NCI-H2196 (cell line): Measurements from ENCODE around the gene ALDH7A1.
"Not testable (repeated sequence)": the region's sequence is repeated elsewhere in the genome, so short reads cannot be mapped to it uniquely, and the experiment has no call there.

Experiments
- DNase-seq: peaks from one replicate; lab custom pipeline; 2025; ENCODE audit not compliant: unreplicated experiment; lab: John Stamatoyannopoulos, UW

ALDH7A1 gene

DNA sequence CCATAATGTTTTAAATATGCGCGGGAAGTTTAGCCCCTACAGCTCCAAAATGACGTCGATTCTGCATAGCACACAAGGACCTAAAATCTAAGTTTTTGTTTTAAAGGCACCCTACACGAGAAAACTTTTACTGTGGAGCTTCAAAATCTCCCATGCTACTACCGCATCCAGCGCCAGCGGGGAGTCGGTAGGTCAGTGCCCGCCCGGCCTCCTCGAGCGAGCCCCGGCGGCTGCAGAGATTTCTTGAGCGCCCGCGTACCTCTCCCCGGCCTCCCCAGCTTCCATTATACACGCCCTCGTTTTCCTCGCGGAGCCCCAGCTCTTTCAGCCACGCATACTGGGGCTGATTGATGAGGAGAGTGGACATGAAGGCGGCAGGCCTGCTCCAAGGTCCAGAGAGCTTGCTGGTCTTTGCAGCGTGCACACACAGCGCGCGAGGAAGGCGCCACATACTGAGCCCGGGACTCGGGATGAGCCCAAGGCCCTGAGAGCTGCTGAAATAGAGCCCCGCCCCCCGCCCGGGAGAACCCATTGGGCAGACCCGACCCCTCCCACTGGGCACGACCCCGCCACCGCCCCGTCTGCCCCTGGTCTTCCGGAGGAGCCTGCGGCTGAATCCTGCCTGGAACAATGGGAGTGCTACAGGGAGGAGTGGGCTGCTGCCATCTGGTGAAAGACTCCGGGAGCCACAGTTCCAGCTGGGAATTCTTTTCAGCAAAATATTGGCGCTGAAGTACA is at the start of gene ALDH7A1:
Gene ALDH7A1 (minus strand): TSS at position 472 of the 738 bp plus-strand sequence. CDS start 21 bp downstream, at position 451.
- no peak for DNase-seq

DNA sequence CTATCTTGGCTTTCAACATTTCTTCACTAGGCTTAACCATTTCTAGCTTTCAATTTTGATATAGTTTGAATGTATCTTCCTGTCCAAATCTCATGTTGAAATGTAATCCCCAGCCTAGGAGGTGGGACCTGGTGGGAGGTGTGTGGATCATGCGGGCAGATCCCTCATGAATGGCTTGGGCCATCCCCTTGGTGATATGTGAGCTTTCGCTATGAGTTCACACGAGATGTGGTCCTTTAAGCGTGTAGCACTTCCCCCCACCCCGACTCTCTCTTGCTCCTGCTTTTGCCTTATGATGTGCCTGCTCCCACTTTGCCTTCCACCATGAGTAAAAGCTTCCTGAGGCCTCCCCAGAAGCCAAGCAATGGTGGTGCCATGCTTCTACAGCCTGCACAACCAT is 46.4 kb upstream of the ALDH7A1 start:
- no peak for DNase-seq

DNA sequence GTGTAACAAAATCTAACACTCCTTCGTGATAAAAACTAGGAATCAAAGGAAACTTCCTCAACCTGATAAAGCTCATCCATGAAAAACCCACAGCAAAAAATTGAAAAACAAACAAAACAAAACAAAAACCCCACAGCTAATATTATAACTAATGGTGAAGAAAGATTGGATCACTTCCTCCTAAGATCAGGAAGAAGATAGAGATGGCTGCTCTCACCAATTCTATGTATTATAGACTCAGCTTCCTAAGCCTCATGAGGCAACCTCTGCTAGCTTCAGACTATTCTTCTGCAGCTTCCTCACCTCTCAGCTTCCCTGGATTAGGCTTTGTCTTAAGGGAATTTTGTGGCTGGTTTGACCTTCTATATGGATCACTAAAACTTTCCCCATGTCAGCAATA is 45.8 kb upstream of the ALDH7A1 start:
- no peak for DNase-seq

DNA sequence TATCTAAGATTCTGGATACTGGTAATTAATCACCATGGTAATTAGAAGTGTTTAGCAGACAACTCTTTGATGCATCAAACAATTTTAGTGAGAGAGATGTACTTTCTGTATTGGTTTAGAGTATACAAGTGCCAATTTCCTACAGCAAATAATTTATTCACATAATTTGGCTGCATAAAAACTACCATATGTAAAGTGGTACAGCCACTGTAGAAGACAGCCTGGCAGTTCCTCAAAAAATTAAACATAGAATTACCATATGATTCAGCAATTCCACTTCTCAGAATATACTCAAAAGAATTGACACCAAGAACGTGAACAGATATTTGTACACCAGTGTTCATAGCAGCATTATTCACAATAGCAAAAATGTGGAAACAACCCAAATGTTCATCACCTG is 41.9 kb upstream of the ALDH7A1 start:
- DNase-seq, result no peak

DNA sequence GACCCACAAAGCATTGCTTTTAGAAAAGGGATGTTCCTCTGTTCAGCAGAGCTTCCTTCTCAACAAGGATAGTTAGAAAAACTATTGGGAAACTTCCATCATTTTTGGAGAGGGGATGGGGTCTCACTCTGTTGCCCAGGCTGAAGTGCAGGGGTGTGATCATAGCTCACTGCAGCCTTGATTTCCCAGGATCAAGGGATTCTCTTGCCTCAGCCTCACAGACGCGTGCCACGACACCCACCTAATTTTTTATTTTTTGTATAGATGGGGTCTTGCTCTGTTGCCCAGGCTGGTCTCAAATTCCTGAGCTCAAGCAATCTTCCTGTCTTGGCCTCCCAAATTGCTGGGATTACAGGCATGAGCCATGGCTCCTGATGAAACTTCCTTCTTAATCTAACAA is 40.6 kb upstream of the ALDH7A1 start:
- no peak for DNase-seq

DNA sequence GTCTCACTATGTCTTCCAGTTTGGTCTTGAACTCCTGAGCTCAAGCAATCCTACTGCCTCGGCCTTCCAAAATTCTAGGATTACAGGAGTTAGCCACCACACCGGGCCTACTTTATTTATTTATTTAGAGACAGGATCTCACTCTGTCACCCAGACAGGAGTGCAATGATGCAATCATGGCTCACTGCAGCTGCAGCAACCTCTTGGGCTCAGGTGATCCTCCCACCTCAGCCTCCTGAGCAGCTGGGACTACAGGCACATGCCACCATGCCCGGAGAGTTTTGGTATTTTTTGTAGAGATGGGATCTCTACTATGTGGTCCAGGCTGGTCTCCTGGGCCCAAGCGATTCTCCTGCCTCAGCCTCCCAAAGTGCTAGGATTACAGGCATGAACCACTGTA is 38.5 kb upstream of the ALDH7A1 start:
- DNase-seq, result no peak

DNA sequence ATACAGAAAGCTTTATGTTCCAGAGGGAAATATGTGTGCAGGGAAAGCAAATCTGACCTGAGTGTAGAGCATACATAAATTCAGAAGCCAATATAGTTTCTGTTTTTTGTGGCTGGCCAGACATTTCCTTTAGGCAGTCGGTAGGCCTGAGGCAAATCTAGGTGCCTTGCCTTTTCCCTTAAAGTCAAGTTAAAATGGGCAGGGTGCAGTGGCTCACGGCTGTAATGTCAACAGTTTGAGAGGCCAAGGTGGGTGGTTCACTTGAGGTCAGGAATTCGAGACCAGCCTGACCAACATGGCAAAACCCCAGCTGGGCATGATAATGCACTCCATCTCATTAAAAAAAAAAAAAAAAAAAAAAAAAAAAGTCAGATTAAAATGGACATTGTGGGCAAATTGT is 36.9 kb upstream of the ALDH7A1 start:
- DNase-seq, result no peak

DNA sequence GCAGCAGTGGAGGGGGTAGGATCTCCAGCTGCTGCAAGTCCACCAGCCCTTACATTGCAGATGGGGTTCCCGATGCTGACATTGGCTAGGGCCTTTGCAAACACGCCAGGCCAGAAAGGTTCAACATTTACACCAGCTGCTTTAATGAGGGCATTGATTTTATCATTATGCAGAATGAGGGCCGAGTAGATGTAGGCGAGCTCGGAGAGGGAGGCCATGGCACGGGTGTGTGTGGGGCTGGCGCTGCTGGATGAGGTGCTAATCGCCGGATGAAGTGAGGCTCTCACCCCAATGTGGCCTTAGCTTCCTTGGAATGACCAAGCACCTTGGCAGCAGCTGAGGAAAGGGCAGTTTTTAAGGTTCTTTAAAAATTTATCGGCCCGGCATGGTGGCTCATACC is 33.1 kb upstream of the ALDH7A1 start:
- no peak for DNase-seq

DNA sequence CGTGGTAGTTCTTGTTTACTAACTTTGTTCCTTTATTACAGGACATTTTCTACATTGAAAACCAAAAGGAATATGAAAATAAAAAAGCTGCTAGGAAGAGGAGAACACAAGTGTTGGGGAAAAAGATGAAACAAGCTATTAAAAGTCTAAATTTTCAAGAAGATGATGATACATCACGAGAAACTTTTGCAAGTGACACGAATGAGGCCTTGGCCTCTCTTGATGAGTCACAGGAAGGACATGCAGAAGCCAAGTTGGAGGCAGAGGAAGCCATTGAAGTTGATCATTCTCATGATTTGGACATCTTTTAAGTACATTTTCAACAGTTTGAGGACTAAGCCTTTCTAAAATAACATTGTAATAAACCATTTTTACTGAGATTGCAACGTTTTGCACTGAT is 29.5 kb upstream of the ALDH7A1 start:
- no peak for DNase-seq

DNA sequence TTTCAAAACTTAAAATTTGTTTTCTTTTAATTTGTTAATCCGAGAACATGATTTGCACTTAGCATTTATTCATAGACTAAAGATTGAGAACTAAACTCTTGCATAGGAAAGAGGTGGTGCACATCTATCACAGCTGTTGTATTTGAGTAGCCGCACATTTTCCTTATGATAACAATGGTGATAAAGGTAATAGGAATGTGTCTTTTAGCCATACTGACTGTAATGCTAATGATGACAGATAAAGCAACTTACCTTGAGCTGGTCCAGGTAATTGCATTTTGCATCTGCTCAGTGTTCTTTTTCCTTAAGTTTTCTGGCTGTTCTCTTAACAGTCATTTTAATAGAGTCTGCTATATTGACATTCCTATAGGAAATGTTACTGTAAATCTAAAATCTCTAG is 24.8 kb upstream of the ALDH7A1 start:
- DNase-seq, result no peak

DNA sequence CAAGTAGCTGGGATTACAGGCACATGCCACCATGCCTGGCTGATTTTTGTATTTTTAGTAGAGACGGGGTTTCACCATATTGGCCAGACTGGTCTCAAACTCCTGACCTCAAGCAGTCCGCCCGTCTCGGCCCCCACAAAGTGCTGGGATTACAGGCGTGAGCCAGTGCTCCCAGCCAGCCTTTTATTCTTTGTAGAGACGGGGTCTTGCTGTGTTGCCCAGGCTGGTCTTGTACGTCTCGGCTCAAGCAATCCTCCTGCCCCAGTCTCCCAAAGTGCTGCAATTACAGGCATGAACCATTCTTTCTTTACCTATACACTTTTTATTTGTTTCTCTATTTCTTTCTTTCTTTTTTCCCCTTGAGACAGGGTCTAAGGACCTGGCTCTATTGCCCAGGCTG is 22.6 kb upstream of the ALDH7A1 start:
- DNase-seq, result not testable (repeated sequence)

DNA sequence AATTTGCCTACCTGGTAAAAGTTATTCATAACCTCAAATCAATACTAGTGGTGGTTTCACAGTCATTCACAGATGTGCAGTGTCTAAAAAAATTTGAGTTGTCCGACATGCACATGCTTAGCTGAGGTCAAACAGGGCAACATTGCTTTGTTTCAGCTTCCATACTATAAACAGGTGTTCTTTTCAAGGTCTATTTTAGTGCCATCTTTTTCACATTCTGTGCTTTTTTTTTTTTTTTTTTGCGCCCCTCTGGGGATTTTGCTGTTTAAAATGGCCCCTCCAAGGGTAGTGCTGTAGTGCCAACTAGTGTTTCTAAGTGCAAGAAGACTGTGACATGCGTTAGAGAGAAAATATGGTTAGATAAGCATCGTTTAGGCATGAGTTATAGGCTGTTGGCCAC is 20.3 kb upstream of the ALDH7A1 start:
- DNase-seq, result no peak

DNA sequence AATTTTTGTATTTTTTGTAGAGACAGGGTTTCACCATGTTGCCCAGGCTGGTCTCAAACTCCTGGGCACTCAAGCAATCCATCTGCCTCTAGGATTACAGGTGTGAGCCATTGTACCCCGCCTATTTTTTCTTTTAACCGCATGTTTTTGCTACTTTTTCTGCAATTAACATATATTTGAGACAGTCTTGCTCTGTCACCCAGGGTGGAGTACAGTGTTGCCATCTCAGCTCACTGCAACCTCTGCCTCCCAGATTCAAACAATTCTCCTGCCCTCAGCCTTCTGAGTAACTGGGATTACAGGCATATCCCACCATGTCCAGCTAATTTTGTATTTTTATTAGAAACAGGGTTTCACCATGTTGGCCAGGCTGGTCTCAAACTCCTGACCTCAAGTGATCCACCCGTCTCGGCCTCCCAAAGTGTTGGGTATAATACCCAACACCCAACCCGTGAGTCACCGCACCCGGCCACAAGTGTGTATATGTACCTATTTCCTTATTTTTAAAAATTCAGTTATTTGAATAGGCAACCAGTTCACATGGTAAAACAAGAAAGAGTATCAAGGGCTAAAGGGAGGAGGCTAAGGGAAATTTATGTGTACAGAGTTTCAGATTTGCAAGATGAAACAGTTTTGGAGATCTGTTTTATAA is 19.0 kb upstream of the ALDH7A1 start:
- DNase-seq, result no peak

DNA sequence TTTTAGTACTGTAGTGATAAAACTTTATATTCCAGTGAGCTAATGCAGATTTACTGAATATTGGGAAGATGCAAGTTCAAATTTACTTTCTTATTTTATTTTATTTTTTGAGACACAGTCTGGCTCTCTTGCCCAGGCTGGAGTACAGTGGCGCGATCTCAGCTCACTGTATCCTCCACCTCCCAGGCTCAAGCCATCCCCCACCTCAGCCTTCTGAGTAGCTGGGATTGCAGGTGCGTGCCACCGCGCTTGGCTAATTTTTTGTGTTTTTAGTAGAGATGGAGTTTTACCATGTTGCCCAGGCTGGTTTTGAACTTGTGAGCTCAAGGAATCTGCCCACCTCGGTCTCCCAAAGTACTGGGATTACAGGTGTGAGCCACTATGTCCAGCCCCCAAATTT is 15.6 kb upstream of the ALDH7A1 start:
- no peak for DNase-seq

DNA sequence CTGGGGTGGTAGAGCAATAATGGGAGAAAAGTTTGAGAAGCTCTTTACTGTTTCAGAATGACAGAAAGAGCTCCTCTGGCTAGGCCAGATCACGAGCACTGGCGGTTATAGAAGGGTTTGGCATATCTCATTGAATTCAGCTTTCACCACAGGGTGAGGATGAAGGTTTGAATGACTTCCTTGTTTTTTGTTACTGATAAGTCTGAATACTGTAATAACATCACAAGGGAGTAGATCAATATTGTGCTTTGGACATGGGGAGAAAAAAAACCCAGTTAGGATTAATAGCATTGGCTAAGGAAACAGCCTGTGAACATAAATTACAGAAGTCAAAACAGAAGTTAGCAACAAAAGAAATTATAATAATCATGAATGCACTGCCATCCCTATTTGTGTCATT is 15.1 kb upstream of the ALDH7A1 start:
- no peak for DNase-seq

DNA sequence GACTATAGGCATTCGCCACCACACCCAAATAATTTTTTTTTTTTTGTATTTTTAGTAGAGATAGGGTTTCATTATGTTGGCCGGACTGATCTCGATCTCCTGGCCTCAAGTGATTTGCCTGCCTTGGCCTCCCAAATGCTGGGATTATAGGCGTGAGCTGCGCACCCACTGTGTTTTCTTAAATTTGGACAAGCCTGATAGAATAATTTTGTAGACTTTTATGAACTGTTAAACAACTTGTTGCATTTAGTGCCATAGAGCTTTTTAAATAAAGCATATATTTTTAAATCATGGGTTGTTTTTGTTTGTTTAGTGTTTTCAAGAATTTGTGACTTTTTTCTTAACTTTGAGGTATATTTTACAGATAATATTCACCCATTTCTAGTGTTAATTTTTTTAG is 10.5 kb upstream of the ALDH7A1 start:
- DNase-seq, result no peak

DNA sequence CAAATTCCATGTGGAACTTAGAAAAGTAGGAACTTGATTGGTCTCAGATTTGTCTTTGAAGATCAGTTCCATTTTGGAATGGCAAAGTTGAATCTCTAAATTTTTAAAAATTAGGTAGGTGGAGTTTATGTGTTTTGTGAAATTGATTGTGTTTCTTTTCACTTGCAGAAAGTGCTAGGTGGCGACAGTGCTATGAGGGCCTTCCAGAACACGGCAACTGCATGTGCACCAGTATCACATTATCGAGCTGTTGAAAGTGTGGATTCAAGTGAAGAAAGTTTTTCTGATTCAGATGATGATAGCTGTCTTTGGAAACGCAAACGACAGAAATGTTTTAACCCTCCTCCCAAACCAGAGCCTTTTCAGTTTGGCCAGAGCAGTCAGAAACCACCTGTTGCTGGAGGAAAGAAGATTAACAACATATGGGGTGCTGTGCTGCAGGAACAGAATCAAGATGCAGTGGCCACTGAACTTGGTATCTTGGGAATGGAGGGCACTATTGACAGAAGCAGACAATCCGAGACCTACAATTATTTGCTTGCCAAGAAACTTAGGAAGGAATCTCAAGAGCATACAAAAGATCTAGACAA is 8.5 kb upstream of the ALDH7A1 start:
- no peak for DNase-seq

DNA sequence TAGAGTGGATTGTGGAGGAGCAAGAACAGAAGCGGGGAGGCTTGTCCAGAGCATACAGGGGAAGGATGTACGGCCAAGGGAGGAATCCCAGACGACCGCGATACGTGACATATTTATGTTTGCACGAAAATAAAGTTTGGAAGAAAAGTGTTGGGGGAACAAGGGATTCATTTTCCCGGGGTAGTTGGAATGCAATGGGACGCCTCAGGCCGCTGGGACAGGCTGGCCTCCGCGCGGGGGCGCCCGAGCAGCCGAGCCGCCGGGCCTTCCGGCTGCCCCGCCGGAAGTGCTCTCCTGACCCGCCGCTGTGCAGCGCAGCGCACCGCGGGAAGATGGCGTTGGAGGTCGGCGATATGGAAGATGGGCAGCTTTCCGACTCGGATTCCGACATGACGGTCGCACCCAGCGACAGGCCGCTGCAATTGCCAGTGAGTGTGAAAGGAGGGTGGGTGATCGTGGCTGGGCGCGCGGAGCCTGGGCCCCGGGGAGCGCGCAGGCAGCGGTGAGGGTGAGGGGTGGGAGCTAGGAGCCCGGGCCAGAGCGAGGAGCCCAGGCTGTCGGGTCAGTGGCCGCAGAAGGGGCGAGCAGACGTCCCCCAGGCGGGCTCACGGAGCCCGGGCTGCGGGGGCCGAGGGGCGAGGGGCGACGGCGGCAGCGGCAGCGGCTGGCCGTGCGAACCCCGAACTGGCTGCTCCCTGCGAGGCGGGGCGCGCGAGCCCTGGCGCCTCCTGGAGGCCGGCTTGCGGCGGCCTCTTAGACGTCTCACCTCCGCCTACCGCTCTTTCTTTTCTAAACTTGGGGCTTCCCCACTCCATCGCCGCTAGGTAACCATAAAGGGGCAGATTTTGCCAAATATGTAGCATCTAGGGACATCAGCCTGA is 5.9 kb upstream of the ALDH7A1 start, which contains the start of gene PHAX:
Gene PHAX (plus strand): TSS at position 317 of the 881 bp plus-strand sequence. CDS start 16 bp downstream, at position 333.
- DNase-seq, result peak; percentile 81

DNA sequence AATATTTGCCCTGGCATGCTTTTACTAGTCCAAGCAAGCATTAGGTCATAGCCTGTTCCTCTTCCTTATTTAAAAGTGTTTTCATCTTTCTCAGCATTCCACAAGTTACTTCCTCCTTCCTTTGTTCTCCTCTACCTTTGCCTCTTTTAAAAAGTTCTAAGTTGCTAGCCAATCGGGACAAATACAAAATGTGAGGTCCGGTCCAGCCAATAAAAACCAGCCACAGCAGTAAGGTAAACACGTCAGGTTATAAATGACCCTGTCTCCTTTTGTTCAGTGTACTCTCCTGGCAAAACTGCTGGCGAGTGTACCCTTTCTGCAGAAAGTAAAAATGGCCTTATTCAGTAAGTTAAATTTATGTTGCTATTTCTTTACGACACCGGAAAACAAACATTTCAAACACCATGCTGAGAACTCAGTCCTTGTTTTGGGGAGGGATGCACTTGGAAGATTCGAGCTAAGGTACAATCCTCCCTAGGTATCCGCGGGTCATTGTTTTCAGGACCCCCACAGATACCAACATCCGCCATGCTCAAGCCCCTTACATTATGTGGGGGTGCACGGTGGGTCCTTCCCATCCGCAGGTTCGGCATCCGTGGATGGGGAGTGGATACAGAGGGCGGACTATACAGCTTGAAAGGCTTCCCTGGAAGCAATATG is 5.1 kb upstream of the ALDH7A1 start:
- DNase-seq, result not testable (repeated sequence)

DNA sequence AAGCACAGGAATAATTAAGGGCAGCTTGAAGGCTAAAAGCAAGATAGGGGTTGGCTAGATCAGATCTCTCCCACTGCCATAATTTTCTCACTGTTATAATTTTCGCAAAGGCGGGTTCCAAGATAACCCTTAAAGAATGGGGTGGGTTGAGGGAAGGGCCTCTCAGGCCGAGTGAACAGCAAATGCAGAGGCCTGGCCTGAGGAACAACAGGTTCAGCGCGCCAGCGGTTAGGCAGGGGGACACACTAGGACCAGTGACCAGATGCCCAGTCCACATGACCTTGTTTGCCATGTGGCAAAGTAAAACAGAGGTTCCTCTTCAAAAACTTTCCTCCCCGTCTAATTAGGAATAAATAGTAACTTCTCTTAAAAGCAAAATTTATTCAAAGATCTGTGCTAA is 4.5 kb upstream of the ALDH7A1 start:
- no peak for DNase-seq

DNA sequence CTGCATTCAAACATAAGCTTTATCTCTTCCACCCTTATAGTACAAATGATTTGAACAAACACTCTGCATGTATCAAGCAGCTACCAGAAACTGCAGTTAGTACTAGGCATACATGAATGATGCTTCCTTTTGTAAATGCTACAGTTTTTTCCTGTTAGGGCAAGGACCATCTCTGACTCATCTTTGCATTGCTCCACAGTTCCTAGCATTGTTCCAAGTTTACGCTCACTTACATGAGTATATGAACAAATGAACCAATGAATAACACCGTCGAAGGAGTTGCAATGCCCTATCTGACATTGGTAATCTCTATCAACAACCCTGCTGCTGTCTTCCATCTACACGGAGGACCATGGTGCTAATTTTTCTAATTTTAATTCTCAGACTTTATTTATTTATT is 2.1 kb upstream of the ALDH7A1 start:
- DNase-seq, result no peak
